Neural cell (in vitro differentiated cells): ENCODE measurements around the gene CASP1. TPM values are rescaled to one million over a fixed set of nuclear protein-coding genes. Genes with fewer than 3 reads are reported as not detected.

ENCODE experiments used
- H2AFZ ChIP-seq: fragments of 200-600, 300-800 bp; sonication (generic), shearing (Covaris generic); 2 replicates; pipeline ENCODE4 v1.6.0; 2014; ENCODE audit warnings: low read depth, mild to moderate bottlenecking, antibody characterized with exemption, low read length, moderate library complexity
- H3F3A ChIP-seq: fragments of 200-600 bp; shearing (Covaris generic); 2 replicates; pipeline ENCODE4 v1.6.1; 2016; ENCODE audit warnings: mild to moderate bottlenecking, moderate library complexity, mixed read lengths, antibody characterized with exemption, low read length; ENCODE audit not compliant: insufficient read depth, poor library complexity, severe bottlenecking
- H3K27ac ChIP-seq: fragments of 200-600, 300-800 bp; sonication (generic), shearing (Covaris generic); 2 replicates; pipeline ENCODE4 v1.5.1; 2014; ENCODE audit warnings: mild to moderate bottlenecking, low read length, moderate library complexity
- H3K27me3 ChIP-seq: fragments of 300-800, 200-600 bp; sonication (generic), shearing (Covaris generic); 2 replicates; pipeline ENCODE4 v1.6.0; 2014; ENCODE audit warnings: mild to moderate bottlenecking, low read depth, low read length, moderate library complexity; ENCODE audit not compliant: insufficient read depth
- H3K36me3 ChIP-seq: fragments of 300-800, 200-600 bp; sonication (generic), shearing (Covaris generic); 2 replicates; pipeline ENCODE4 v1.5.1; 2014; ENCODE audit warnings: mild to moderate bottlenecking, antibody characterized with exemption, low read length, moderate library complexity; ENCODE audit not compliant: insufficient read depth
- H3K4me2 ChIP-seq: fragments of 300-800, 200-600 bp; sonication (generic), shearing (Covaris generic); 2 replicates; pipeline ENCODE4 v1.6.0; 2014; ENCODE audit warnings: mild to moderate bottlenecking, low read length
- H3K4me3 ChIP-seq: fragments of 300-800, 200-600 bp; sonication (generic), shearing (Covaris generic); 2 replicates; pipeline ENCODE4 v1.5.1; 2014; ENCODE audit warnings: mild to moderate bottlenecking, low read length, moderate library complexity
- H3K79me2 ChIP-seq: fragments of 200-600 bp; shearing (Covaris generic); replicated peaks from 2 replicates; pipeline ENCODE4 v1.6.0; 2014; ENCODE audit warnings: mild to moderate bottlenecking, low read length, moderate library complexity; ENCODE audit not compliant: insufficient read depth
- H3K9ac ChIP-seq: fragments of 300-800, 200-600 bp; sonication (generic), shearing (Covaris generic); 2 replicates; pipeline ENCODE4 v1.6.1; 2016; ENCODE audit warnings: mild to moderate bottlenecking, low read length, mixed read lengths
- H3K9me2 ChIP-seq: fragments of 200-600 bp; shearing (Covaris generic); 2 replicates; pipeline ENCODE4 v1.6.1; 2016; ENCODE audit warnings: mild to moderate bottlenecking, low read length, mixed read lengths; ENCODE audit not compliant: insufficient read depth
- H3K9me3 ChIP-seq: fragments of 200-600, 300-800 bp; sonication (generic), shearing (Covaris generic); 2 replicates; pipeline ENCODE4 v1.6.1; 2016; ENCODE audit warnings: mild to moderate bottlenecking, mixed run types, low read length, moderate library complexity, mixed read lengths
- H4K20me1 ChIP-seq: fragments of 200-600 bp; shearing (Covaris generic); 2 replicates; pipeline ENCODE4 v1.6.1; 2016; ENCODE audit warnings: mild to moderate bottlenecking, mixed run types; ENCODE audit not compliant: insufficient read depth
- CTCF ChIP-seq: fragments of 450-650 bp; IDR thresholded peaks from 2 replicates; pipeline ENCODE4 v1.5.1; 2014; ENCODE audit warnings: antibody characterized with exemption, mild to moderate bottlenecking, moderate library complexity; ENCODE audit not compliant: poor library complexity, severe bottlenecking
- EP300 ChIP-seq: fragments of 450-650 bp; conservative IDR thresholded peaks from 2 replicates; pipeline ENCODE4 v1.6.1; 2014; ENCODE audit warnings: antibody characterized with exemption, mild to moderate bottlenecking, moderate library complexity; ENCODE audit not compliant: poor library complexity, severe bottlenecking
- EZH2 ChIP-seq: fragments of 200-600, 300-800 bp; shearing (Covaris generic), sonication (generic); IDR thresholded peaks from 2 replicates; pipeline ENCODE4 v1.6.1; 2014; ENCODE audit warnings: antibody characterized with exemption, low read length, borderline replicate concordance, mild to moderate bottlenecking; ENCODE audit not compliant: insufficient read depth, poor library complexity, severe bottlenecking
- MXI1 ChIP-seq: fragments of 450-650 bp; conservative IDR thresholded peaks from 2 replicates; pipeline ENCODE4 v1.6.1; 2014; ENCODE audit warnings: antibody characterized with exemption, mild to moderate bottlenecking; ENCODE audit not compliant: poor library complexity, severe bottlenecking
- POLR2AphosphoS5 ChIP-seq: IDR thresholded peaks from 2 replicates; pipeline ENCODE4 v1.6.1; 2012
- RAD21 ChIP-seq: fragments of 450-650 bp; conservative IDR thresholded peaks from 2 replicates; pipeline ENCODE4 v1.6.1; 2014; ENCODE audit warnings: antibody characterized with exemption, mild to moderate bottlenecking, moderate library complexity
- REST ChIP-seq: IDR thresholded peaks from 2 replicates; pipeline ENCODE4 v1.6.1; 2012; ENCODE audit warnings: borderline replicate concordance
- SMC3 ChIP-seq: fragments of 450-650 bp; conservative IDR thresholded peaks from 2 replicates; pipeline ENCODE4 v1.6.1; 2014; ENCODE audit warnings: antibody characterized with exemption, mild to moderate bottlenecking, moderate library complexity; ENCODE audit not compliant: poor library complexity
- TAF1 ChIP-seq: IDR thresholded peaks from 2 replicates; pipeline ENCODE4 v1.6.1; 2012; ENCODE audit warnings: low read depth
- polyA plus RNA-seq: library from polyadenylated mRNA; depleted of rRNA; stranded (reverse); fragments of >200 nt; gene quantifications from 2 replicates; pipeline ENCODE4 v1.2.3, GENCODE V29; 2014

The CASP1 gene
- polyA plus RNA-seq, 1 donor from 2014 or later, result not detected

- Histone ChIP-seq H3K9me2 (no peaks in the 10 kb centered on the region), H3K36me3 (no peaks in the 10 kb centered on the region), H3K27ac (no peak overlapping the region), H3K27me3 (no peaks in the 10 kb centered on the region), H3F3A (no peaks in the 10 kb centered on the region), H3K4me2 (no peak overlapping the region), H4K20me1 (no peaks in the 10 kb centered on the region), H3K9me3 (no peaks in the 10 kb centered on the region), H3K4me3 (no peak overlapping the region), H2AFZ (no peak overlapping the region), H3K9ac (no peak overlapping the region), H3K79me2 (no peaks in the 10 kb centered on the region)
- TF ChIP-seq EP300, result no peak
Observed at GRCh38 chr11:105054723-105055493, 20.0 kb upstream of the CASP1 start.

GRCh38 chr11:105052487-105052886 is 17.5 kb upstream of the CASP1 start:
- Histone ChIP-seq H3K4me3 (no peak overlapping the region), H2AFZ (no peak overlapping the region), H3K4me2 (no peak overlapping the region), H3K9me3 (no peaks in the 10 kb centered on the region), H4K20me1 (no peaks in the 10 kb centered on the region), H3K36me3 (no peaks in the 10 kb centered on the region), H3K79me2 (no peaks in the 10 kb centered on the region), H3K9ac (no peak overlapping the region), H3F3A (no peaks in the 10 kb centered on the region), H3K27ac (no peak overlapping the region), H3K27me3 (no peaks in the 10 kb centered on the region), H3K9me2 (no peaks in the 10 kb centered on the region)
- no peak for TF ChIP-seq TAF1
- no peak for TF ChIP-seq CTCF
- TF ChIP-seq POLR2AphosphoS5, result no peak
- no peak for TF ChIP-seq MXI1

GRCh38 chr11:105051559-105051958 is 16.6 kb upstream of the CASP1 start:
- no peak overlapping the region for H3K4me3 ChIP-seq
- H4K20me1 ChIP-seq, result no peaks in the 10 kb centered on the region
- no peaks in the 10 kb centered on the region for H3K9me2 ChIP-seq
- H3K27ac ChIP-seq, result no peak overlapping the region
- no peaks in the 10 kb centered on the region for H3K36me3 ChIP-seq
- H3K9me3 ChIP-seq, result no peaks in the 10 kb centered on the region
- no peak overlapping the region for H3K9ac ChIP-seq
- TF ChIP-seq SMC3 (no peak), RAD21 (no peak), CTCF (no peak), TAF1 (no peak), EP300 (no peak), POLR2AphosphoS5 (no peak), EZH2 (no peak), REST (no peak)
- H3F3A ChIP-seq, result no peaks in the 10 kb centered on the region
- no peak overlapping the region for H2AFZ ChIP-seq
- no peak overlapping the region for H3K4me2 ChIP-seq
- H3K27me3 ChIP-seq, result no peaks in the 10 kb centered on the region
- H3K79me2 ChIP-seq, result no peaks in the 10 kb centered on the region
